SH-SY5Y (cell line): Measurements from ENCODE around the gene KSR1.

Source experiments
- GATA2 ChIP-seq: IDR thresholded peaks from 2 replicates; pipeline ENCODE4 v1.6.1; 2011; ENCODE audit warnings: mild to moderate bottlenecking, low read depth, low read length
- GATA3 ChIP-seq: IDR thresholded peaks from 2 replicates; pipeline ENCODE4 v1.6.1; 2011; ENCODE audit warnings: low read depth, mild to moderate bottlenecking, low read length, moderate library complexity

DNA sequence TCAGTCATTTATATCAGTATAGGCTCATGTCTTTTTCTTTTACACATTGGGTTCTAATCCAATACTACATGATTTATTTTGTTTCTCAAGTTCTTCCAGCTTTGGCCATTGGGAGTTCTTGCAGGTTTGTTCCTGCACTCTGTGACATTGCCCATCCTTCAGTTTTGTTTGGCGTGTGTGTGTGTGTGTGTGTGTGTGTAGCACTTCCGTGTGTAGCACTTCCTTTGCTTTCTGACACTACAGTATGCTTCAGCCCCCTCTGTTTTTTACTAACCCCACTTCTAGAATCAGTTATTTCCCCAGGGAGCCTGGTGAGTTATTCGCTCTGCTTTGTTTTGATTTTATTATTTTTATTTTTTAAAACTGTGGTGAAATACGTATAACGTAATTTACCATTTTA lies 99.1 kb downstream of the KSR1 start:
- TF ChIP-seq GATA3 (no peak), GATA2 (no peak)
